Measurements from ENCODE around the gene ZBTB7B.

The ZBTB7B gene

DNA sequence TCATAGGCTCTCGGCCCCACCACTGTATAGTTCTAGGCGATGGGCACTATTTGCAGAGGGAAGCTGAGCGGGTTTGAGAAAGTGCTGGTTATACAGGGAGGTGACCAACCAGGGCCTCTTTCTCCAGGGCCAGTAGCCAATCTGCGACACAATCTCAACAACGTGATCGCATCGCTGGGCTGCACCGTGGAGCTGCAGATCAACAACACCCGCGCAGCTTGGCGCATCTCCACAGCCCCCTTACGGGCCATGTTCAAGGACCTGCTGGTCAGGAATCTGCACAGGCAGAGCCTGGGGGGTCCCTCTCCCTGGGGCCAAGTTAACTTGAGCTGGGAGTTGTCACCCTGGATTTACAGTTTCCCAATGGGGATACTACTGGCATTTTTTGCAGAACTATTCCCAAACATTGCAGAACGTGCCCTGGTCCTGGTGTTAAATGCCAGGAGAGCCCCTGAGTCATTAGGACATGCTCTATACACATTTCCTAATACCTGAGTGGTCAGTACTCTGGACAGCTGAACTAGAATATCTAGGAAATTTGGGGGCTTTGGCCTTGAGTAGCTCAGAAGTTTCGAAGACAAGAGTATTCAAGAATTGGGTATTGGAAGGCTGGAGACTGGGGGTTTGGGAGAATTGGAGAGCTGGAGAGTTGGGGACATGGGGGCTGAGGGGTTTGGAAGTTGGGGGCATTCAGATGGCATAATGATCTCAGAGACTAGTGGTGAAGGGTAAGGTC lies 37.9 kb downstream of the ZBTB7B start:
- no peak for DNase-seq

DNA sequence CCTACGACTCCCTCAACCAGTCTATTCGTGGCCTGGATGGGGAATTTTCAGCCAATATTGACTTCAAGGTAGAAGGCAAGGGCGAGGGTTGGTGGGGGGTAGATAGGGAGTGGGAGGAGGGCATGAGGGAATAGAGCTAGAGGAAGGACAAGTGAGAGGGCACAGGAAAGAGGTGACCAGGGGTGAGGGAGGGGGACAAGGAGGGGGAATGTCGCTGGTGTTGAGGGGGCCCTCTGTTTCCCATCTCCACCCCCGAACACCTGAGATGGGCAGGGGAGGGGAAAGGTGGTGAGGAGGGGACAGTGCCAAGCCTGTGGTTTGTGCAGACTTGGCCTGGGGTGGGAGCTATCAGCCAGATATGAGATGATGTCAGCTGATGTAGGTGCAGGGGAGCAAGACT lies 40.2 kb downstream of the ZBTB7B start:
- DNase-seq: no peak

DNA sequence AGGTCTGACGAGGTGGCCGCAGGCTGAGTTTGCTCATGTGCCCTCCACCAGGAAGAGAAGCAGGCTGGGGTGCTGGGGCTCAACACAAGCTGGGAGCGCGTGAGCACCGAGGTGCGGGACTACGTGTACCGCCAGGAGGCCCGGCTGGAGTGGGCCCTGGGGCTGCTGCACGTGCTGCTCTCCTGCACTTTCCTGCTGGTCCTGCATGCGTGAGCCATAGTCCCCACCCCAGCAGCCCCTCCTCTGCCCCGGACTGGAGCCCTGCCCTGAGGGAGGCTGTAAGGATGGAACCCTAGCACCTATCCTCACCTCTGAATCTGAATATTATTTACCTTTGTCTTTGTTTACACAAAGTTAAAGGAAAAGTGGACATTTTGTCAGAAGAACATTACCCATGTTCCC lies 40.7 kb downstream of the ZBTB7B start:
- no peak for DNase-seq

DNA sequence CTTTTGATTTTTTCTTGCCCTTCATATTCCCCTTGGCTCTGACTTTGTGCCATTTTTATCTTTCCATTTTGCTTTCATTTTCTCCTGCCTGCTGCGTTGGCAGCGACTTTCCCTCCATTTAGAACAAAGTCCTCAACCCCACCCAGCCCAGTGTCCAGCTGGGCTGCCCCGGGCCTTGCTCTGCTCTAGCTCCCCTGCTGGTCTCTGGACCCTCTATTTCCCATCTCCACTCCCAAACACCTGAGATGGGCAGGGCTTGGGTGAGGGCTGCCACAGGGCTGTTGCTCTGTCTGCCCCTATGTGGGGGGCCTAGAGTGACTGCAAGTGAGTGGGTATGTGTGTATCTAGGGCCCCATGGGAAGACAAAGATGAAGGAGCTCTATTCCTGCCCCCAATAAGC lies 41.2 kb downstream of the ZBTB7B start:
- DNase-seq: no peak

DNA sequence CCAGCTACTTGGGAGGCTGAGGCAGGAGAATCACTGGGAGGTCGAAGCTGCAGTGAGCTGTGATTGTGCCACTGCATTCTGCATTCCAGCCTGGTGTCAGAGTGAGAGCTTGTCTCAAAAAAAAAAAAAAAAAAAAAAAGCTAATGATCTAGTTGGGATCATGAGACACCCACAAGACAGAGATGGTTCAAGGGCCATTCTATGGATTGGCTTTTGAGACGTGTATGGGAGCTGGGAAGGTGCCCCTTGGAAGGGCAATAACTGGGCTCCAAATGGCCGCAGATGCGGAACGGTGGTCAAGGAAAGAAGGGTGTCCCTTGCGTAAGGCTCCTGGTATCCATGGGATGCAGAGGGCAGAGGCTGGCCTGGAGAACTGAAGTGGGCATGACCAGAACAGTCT lies 41.8 kb downstream of the ZBTB7B start:
- DNase-seq: no peak

DNA sequence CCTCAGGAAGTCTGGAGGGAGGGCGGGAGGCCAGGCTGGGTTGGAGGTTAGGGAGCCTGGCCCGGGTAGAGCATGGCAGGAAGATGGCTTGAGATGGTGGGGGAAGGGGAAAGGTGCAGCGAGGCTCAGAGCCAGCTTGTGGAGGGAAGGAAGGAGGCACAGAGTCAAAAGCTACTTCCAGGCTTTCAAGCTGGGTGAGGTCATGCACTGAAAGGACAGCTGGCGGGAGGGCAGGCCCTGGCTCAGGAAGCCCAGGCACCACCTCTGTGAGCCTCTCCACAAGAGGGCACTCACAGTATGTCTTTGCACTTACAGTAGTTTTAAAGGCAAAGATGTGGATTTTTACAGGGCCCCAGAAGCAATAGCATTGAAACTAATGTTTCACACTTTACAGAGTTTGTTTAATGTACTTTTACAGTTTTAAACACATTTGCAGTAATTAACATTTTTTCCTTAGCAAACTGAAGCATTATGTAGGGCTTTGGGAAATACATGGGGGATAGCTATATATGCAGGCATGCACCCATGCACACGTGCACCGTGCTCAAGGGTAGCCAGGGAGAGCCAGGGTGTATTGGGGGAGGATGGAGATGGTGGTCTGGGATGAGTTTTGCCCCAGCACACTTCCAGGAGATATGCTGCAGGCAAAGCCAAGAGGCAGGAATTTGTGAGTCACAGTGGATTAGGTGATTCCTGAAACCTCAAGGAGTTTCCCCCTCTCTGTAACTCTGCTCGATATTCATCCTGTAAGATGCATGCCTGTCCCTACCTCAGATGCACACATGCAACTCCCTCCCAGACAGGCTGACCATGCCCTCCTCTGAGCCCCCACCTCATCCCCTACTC lies 42.4 kb downstream of the ZBTB7B start:
- no peak for DNase-seq

DNA sequence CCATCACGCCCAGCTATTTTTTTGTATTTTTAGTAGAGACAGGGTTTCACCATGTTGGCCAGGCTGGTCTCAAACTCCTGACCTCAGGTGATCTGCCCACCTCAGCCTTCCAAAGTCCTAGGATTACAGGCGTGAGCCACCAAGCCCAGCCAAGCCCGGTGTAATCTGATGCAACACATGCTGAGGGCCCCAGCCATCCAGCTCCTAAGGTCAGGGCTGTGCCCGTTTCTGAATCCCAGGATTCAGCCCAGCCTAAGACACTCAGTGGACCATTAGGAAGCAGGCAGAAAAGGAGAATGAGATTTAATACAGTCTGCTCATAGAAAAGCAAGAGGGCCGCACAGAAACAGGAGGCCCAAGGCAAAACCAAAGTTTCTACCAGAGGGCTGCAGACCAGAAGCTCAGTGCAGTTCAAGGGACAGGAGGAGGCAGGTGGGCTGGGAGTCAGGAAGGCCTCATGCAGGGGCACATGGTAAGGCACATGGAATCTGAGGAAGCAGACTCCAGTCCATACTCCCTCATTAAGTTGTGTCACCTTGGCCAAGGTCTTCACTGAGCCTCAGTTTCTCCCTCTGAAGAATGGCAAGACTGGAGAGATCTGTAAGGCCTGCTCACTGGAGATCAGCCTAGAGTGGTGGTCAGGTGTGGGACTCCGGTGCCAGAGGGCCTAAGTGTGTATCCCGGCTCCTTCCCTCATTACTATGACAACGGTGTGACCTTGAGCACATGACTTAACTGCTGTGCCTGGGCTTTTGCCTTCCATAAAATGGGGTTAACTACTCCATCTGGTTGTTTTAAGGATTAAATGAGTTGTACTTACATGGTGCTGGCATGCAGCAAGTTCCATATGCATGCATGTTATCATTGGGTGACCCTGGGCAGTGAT lies 46.1 kb downstream of the ZBTB7B start:
- DNase-seq: no peak

DNA sequence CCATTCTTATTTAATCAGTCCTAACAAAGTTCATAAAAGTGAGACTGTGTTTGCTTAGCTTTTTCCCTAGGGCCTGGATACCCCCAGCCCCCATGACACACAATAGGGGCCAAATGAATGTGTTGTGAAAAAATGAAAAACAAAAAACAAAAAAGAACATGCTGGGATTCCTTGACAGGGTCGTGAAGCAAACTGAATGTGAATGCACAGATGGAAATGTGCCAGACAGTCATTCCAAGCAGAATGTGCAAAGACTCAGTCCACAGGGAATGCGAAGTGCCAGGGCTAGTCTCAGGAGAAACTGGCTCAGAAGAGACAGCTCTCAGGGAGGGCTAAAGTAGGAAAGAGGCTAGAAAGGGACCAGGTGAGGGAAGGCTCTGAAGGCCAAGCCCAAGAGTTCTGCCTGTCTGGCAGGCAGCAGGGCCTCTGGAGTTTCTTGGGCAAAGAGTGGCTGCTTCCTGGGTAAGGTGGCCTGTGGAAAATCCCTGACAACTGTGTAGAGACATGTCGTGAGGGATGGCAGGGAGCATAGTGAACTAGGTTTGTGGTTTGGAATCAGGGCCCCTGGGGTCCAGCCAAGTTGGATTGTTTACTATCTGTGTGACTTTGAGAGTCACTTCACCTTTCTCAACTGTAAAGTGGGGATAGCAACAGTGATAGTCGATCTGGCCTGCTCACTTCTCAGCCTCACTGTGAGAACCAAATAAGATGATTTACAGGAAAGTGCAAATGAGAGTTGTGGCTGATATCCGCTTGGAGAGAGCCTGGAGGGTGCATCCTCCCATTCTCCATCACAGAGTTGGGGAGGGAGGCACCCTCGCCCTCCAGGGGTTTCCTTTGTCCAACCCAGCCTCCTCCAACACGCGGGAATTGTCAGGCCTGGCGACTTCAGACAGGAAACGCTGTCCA lies 47.3 kb downstream of the ZBTB7B start:
- DNase-seq: no peak

DNA sequence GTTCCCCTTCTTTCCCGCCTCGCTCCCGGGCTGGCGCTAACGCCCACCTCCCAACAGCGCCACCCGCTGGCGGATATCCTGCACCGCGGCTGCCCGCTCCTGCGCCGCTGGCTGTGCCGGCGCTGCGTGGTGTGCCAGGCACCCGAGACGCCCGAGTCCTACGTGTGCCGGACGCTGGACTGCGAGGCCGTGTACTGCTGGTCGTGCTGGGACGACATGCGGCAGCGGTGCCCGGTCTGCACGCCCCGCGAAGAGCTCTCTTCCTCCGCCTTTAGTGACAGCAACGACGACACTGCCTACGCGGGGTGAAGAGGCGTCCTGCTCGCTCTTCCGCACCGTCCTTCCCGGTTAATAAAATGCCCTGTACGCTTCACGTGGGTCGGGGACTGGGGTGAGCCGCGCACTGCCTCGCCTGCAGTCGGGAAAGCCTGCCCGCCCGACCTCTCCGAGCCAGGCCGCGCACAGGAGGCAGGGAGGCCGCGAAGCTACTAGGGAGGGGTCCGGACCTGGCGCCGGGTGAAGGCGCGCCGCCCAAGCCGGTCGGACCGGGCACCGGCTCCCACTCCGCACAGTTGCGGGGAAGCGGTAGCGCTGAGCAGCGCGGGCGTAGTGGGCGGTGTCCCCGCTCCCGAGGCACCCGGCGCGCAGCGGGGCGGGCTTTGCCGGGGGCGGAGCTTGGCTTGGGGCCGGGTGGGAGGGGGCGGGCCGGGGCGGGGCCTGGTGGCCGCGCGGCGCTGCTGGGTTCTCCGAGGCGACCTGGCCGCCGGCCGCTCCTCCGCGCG lies 48.1 kb downstream of the ZBTB7B start, which contains the start of gene ADAM15:
TSS of gene ADAM15 (plus strand) at position 757 of the 782 bp plus-strand sequence. CDS start 71 bp downstream, outside the sequence.
- DNase-seq: peak; percentile 77 to 86

DNA sequence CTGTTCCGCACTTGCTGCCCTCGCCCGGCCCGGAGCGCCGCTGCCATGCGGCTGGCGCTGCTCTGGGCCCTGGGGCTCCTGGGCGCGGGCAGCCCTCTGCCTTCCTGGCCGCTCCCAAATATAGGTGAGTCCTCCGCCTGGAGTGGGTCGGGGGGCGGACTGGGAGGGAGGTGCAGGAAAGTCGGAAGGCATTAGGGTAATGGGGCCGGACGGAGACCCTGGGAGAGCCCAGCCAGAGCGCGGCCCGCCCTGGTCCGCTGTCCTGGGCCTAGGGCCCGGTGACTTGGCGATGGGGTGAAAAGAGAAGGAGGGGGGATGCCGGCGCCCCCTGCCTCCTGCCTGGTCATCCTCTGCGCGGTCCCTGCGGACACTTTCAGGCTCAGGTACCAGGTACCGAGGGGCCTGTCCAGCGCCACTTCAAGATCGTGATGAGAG lies 48.8 kb downstream of the ZBTB7B start:
- DNase-seq: no peak

DNA sequence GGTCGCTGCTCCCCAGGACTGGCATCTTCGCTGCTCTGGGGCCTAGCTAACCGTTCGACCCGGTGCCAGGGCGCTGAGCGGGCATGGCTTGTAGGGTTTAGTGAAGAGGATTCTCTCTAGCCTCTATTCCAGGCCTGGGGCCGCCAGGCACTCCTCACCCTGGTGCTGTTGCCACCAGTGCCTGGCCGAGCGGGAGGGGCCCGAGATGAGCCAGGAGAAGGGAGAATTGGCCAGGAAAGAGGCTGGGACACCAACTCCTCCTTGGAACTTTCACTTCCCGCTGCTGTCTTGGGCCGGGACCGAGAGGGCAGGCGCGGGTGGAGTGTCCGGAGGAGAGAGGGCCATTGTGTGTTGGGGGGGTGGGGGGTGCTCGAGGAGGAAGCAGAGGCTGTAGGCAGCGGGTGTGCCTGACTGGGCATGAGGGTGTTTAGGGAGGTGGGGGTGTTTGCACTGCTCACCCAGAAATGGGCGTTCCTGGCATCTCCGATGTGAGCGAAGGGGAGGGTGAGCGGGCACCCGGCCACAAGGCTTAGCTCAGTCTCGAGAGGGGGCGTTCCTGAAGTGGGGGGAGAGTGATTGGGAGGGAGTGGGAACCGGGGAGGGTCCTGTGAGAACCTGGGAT lies 49.3 kb downstream of the ZBTB7B start:
- DNase-seq: no peak

DNA sequence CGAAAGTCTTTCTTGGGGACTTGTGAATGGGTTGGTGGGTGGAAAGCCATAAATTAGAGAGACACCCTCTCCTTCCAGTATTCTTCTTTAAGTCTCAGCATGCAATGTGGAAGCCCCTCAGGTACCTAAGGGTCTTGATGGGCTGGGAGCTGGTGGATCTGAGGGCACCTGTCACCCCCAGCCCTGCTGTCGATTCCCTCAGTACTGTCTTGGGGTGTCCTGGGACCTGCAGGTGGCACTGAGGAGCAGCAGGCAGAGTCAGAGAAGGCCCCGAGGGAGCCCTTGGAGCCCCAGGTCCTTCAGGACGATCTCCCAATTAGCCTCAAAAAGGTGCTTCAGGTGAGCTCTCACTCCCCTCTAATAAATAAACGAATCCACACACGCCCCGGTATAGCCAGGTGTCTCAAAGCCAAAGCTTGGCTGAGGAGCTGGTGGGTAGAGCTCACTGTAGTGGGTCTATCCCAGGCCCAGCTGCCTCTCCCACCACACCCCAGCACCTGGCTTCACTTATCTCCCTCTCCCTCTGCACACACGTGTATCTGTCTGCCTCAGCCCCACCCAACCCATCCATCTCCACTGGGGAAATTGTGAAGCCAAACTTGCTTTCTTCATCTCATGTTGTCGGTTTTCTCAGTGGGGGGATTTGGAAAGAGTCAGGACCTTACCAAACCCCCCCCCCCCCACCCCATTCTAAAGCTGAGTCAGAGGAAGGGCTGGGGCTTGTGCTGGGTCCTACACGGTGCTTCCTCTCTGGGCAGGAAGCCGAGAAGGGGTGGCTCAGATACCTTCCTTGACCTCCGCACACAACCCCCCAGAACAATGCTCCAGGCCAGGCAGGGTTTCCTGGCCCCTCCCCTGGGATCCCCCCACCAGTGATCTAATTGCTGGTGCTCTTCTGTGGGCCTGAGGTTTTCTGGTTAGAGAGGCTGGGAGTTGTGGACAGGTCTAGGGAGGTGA lies 50.1 kb downstream of the ZBTB7B start:
- DNase-seq: no peak

DNA sequence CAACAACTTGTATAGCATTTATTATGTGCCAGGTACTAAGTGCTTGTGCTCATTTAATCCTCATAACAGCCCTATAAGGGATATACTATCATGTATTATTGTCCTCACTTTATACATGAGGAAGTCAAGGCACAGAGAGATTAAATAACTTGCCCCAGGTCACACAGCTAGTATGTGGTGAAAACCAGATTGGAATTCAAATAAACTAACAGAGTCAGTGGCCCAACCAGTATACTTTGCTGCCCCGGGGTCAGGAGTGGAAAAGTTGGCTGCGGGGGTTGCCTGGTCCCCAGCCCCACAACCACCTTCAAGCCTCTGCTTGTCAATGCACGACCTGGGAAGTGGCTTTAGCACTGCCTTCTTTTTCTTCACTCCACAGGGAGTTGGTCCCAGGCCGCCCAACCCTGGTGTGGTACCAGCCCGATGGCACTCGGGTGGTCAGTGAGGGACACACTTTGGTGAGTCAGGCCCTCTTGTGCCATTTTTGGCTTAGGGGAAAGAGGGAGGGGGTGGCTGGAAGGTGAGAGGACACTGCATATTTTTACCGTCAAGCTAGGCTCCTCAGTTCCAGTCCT lies 51.0 kb downstream of the ZBTB7B start:
- no peak for DNase-seq

DNA sequence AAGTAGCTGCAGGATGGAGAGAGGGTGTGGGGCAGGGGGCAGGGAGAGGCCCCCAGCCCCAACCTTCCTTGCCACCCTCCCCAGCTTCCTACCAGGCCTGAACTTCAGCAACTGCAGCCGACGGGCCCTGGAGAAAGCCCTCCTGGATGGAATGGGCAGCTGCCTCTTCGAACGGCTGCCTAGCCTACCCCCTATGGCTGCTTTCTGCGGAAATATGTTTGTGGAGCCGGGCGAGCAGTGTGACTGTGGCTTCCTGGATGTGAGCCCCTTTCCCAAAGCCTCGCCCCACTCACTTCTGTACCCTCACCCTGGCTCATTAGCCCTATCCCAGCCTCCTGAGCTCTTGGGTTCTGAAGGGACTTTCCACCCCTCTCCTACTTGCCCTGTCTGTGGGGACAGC lies 54.5 kb downstream of the ZBTB7B start:
- DNase-seq: no peak

DNA sequence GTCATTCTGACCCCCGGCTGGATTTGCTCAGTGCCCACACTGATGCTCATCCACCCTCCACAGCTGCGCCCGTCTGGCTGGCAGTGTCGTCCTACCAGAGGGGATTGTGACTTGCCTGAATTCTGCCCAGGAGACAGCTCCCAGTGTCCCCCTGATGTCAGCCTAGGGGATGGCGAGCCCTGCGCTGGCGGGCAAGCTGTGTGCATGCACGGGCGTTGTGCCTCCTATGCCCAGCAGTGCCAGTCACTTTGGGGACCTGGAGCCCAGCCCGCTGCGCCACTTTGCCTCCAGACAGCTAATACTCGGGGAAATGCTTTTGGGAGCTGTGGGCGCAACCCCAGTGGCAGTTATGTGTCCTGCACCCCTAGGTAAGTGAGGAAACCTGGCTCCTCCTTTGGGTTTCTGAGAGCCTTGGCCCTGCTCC lies 55.2 kb downstream of the ZBTB7B start:
- DNase-seq: no peak

DNA sequence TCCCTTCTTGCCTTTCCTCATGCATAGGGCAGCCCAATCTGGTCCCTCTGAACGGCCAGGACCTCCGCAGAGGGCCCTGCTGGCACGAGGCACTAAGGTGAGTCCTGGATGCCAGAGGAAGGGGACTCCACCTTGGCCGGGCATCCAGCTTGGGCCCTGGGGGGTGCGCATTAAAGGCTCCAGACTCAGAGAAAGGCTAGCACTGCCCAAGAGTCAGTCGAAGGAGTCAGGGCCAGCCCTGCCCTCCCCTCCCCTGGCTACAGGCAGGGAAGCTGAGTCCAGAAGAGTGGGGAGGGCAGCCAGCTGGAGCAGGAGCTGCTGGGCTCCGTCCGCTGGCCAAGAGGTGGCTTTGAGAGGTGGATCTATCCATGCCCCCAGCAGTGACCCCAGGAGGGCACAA lies 58.1 kb downstream of the ZBTB7B start:
- no peak for DNase-seq

DNA sequence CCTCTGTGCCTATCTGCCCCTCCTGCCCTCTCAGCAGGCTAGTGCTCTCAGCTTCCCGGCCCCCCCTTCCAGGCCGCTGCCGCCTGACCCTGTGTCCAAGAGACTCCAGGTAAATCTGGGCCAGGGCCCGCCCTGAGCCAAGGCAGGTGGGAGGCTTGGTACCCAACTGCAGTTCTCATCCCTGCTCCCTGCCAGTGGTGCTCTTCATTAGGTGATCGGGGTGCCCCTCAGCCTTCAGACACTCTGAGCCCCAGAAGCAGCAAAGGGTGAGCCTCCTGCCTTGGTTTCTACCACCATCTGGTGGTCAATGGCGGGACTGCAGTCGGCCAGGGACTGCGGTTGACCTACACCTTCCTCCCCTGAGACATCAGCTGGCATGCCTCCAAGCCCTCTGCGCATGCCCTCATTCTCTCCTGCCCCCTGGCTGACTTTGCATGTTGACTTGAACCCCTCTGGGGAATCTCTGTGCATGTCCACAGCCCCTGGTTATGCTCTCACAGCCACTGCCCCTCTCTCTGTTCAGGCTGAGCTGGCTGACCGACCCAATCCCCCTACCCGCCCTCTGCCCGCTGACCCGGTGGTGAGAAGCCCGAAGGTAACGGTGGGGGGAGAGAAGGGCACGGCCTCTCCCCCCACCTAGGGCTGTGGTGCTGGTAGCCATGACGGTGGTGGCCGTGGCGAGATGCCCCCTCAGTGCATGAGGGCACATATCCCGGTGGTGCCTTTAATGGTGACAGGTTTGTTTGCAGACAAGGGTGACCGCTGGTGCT lies 59.0 kb downstream of the ZBTB7B start:
- DNase-seq: peak; percentile 75 to 84

DNA sequence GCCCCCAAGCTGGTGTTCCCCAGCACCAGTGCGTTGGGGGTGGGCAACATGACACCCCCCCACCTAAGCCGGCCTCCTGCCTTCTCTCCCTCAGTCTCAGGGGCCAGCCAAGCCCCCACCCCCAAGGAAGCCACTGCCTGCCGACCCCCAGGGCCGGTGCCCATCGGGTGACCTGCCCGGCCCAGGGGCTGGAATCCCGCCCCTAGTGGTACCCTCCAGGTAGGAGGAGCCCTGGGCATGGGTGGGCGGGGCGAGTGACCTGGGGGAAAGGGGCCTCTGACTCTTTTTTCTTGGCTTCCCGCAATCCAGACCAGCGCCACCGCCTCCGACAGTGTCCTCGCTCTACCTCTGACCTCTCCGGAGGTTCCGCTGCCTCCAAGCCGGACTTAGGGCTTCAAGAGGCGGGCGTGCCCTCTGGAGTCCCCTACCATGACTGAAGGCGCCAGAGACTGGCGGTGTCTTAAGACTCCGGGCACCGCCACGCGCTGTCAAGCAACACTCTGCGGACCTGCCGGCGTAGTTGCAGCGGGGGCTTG lies 59.6 kb downstream of the ZBTB7B start:
- no peak for DNase-seq

Measured in NCI-H1930 (cell line).